ENCODE results near the gene SEMA3G.

SEMA3G gene

DNA sequence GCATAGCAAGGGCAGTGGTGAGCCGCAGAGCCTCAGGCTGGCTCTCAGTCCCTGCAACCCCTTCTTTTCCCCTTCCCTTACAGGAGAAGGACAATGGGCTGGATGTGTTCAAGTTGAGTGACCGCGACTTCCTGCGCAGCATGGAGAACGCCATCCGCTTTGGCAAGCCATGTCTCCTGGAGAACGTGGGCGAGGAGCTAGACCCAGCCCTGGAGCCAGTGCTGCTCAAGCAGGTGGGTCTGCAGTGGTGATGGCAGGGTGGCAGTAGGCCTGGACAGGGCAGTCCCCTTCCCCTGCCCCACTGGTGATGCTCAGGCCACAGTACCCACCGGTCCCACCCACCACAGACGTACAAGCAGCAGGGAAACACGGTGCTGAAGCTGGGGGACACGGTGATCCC lies 53.8 kb downstream of the SEMA3G start:
- no peak for TF ChIP-seq TAF1 (IDR thresholded peaks at IDR 0.05; ENCODE audit: borderline replicate concordance, insufficient read depth, low read length)

DNA sequence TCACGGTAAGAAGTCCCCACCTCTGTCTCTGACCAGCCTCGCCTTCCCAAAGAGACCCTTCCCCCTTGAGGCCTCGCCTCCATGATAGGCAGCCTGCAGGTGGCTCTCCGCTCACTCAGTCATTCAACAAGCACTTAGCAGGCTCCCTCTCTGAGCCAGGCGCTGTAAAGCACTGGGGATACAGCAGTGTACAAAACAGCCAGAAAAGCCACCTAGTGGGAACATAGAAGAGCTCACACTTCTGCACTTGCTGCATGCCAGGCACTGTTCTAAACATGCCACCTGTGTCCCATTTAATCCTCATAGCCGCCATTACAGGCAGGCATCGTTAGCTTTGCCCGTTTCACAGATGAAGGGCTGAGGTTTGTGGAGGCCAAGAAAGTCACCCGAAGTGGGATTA lies 56.0 kb downstream of the SEMA3G start:
- TF ChIP-seq TAF1 (IDR thresholded peaks at IDR 0.05; ENCODE audit: borderline replicate concordance, insufficient read depth, low read length) (no peak), FOXP2 (optimal IDR thresholded peaks at IDR 0.05; ENCODE audit: borderline replicate concordance, extremely low read depth, extremely low read length, insufficient read depth) (no peak), POLR2AphosphoS5 (IDR thresholded peaks at IDR 0.05; ENCODE audit: low read depth, low read length) (no peak), SIN3A (IDR thresholded peaks at IDR 0.05; ENCODE audit: borderline replicate concordance, insufficient read depth, low read length) (no peak)
- TF ChIP-seq, protein P1, sequence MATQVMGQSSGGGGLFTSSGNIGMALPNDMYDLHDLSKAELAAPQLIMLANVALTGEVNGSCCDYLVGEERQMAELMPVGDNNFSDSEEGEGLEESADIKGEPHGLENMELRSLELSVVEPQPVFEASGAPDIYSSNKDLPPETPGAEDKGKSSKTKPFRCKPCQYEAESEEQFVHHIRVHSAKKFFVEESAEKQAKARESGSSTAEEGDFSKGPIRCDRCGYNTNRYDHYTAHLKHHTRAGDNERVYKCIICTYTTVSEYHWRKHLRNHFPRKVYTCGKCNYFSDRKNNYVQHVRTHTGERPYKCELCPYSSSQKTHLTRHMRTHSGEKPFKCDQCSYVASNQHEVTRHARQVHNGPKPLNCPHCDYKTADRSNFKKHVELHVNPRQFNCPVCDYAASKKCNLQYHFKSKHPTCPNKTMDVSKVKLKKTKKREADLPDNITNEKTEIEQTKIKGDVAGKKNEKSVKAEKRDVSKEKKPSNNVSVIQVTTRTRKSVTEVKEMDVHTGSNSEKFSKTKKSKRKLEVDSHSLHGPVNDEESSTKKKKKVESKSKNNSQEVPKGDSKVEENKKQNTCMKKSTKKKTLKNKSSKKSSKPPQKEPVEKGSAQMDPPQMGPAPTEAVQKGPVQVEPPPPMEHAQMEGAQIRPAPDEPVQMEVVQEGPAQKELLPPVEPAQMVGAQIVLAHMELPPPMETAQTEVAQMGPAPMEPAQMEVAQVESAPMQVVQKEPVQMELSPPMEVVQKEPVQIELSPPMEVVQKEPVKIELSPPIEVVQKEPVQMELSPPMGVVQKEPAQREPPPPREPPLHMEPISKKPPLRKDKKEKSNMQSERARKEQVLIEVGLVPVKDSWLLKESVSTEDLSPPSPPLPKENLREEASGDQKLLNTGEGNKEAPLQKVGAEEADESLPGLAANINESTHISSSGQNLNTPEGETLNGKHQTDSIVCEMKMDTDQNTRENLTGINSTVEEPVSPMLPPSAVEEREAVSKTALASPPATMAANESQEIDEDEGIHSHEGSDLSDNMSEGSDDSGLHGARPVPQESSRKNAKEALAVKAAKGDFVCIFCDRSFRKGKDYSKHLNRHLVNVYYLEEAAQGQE (IDR thresholded peaks at IDR 0.05; ENCODE audit: insufficient read depth in 1 of 2, low read depth in 2 of 2, low read length in 2 of 2) = no peak

DNA sequence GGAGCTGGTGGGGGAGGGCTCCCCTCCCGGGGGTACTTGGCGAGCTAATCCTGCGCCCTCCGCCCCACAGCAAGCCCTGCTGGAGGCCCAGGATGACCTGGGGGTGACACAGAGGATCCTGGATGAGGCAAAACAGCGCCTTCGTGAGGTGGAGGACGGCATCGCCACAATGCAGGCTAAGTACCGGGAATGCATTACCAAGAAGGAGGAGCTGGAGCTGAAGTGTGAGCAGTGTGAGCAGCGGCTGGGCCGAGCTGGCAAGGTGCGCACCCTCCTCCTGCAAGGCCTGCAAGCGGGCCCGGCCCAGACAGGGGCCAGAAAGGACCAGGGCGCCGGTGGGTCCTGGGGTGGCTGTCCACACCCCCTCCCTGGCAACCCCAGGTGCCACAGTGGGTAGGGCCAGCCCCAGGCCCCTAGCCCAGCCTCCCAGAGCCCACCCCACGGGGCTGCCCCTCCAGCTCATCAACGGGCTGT lies 56.5 kb downstream of the SEMA3G start:
- TF ChIP-seq, protein P1 (IDR thresholded peaks at IDR 0.05; ENCODE audit: insufficient read depth in 1 of 2, low read depth in 2 of 2, low read length in 2 of 2) = no peak
- TF ChIP-seq SIN3A (IDR thresholded peaks at IDR 0.05; ENCODE audit: borderline replicate concordance, insufficient read depth, low read length) (no peak), TAF1 (IDR thresholded peaks at IDR 0.05; ENCODE audit: borderline replicate concordance, insufficient read depth, low read length) (no peak), POLR2AphosphoS5 (IDR thresholded peaks at IDR 0.05; ENCODE audit: low read depth, low read length) (no peak), FOXP2 (optimal IDR thresholded peaks at IDR 0.05; ENCODE audit: borderline replicate concordance, extremely low read depth, extremely low read length, insufficient read depth) (no peak)

DNA sequence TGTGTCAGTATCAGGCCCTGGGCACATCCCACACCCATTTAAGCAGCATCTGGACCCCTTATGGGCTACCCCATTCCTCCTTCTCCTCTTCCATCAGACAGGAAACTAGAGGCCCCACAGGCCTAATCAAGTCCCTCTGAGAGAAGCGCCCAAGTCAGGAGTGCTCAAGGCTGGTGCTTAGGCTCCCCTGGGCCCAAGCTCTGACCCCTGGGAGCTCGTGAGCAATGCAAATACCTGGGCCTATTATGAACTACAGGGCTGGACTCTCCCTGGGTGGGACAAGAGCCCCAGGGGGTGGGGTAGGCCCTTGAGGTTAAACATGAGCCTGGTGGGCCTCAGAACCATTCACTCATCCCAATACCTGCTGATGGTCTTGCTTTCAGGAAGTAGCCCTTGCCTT lies 57.4 kb downstream of the SEMA3G start:
- TF ChIP-seq POLR2AphosphoS5 (IDR thresholded peaks at IDR 0.05; ENCODE audit: low read depth, low read length) (no peak), SIN3A (IDR thresholded peaks at IDR 0.05; ENCODE audit: borderline replicate concordance, insufficient read depth, low read length) (no peak), TAF1 (IDR thresholded peaks at IDR 0.05; ENCODE audit: borderline replicate concordance, insufficient read depth, low read length) (no peak), FOXP2 (optimal IDR thresholded peaks at IDR 0.05; ENCODE audit: borderline replicate concordance, extremely low read depth, extremely low read length, insufficient read depth) (no peak)
- TF ChIP-seq, protein P1 (IDR thresholded peaks at IDR 0.05; ENCODE audit: insufficient read depth in 1 of 2, low read depth in 2 of 2, low read length in 2 of 2) = no peak

DNA sequence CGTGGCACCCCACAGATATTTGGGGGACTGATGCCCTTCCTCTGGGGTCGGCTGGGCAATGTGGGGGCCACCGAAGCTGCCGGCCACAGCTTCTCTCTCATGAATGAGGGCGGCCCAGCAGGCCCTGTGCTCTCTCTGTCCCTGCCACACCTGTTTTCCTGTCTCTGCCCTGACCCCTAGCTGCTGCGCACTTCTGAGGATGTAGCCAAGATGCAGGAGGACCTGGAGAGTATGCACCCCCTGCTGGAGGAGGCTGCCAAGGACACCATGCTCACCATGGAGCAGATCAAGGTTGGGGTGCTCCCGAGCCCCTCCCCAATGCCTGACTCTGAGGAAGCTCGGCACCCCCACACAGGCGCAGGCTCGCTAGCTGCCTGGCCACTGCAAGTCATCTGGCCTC lies 59.7 kb downstream of the SEMA3G start:
- TF ChIP-seq TAF1 (IDR thresholded peaks at IDR 0.05; ENCODE audit: borderline replicate concordance, insufficient read depth, low read length) (no peak), POLR2AphosphoS5 (IDR thresholded peaks at IDR 0.05; ENCODE audit: low read depth, low read length) (no peak), SIN3A (IDR thresholded peaks at IDR 0.05; ENCODE audit: borderline replicate concordance, insufficient read depth, low read length) (no peak), FOXP2 (optimal IDR thresholded peaks at IDR 0.05; ENCODE audit: borderline replicate concordance, extremely low read depth, extremely low read length, insufficient read depth) (no peak)
- TF ChIP-seq, protein P1 (IDR thresholded peaks at IDR 0.05; ENCODE audit: insufficient read depth in 1 of 2, low read depth in 2 of 2, low read length in 2 of 2) = no peak
